ENCODE data around the gene PPP1R13B. TPM values are rescaled to one million over a fixed set of nuclear protein-coding genes. Genes with fewer than 3 reads are reported as not detected.

Gene PPP1R13B
- polyA plus RNA-seq, 2 of the 4 experiments (the other 2 are of a cell fraction): 2.2 to 2.7 TPM

GRCh38 chr14:103857256-103857655 lies 9.9 kb upstream of the PPP1R13B start (continued):
- TF ChIP-seq E2F6 (IDR thresholded peaks at IDR 0.05; ENCODE audit: borderline replicate concordance, low read depth) (no peak), RAD21 (conservative IDR thresholded peaks at IDR 0.05 in 1 of 2, IDR thresholded peaks at IDR 0.05 in 1 of 2) (no peak), POLR2A (IDR thresholded peaks at IDR 0.05; ENCODE audit: low read length) (no peak), HDAC2 (IDR thresholded peaks at IDR 0.05) (no peak), NFE2L2 (conservative IDR thresholded peaks at IDR 0.05; ENCODE audit: low read length) (no peak), PHF8 (IDR thresholded peaks at IDR 0.05; ENCODE audit: borderline replicate concordance, low read depth) (no peak), EHMT2 (IDR thresholded peaks at IDR 0.05; ENCODE audit: low read depth) (no peak), KDM1A (IDR thresholded peaks at IDR 0.05; ENCODE audit: low read depth) (no peak), HEYL (CRISPR knock-in tag; IDR thresholded peaks at IDR 0.05) (no peak), CHD4 (IDR thresholded peaks at IDR 0.05; ENCODE audit: borderline replicate concordance) (no peak)

- WGBS (ENCODE audit: missing lambda C conversion rate): 73% methylated on average over 7 of the region's 7 CpGs
- DNase-seq (ENCODE audit: low read depth in 1 of 2, low spot score in 1 of 2) (no peak), ATAC-seq (no peak), FAIRE-seq (no peak)
- ChIA-PET POLR2A (no interaction called here), CTCF (interaction anchor here (1.5 kb wide), 1 partner anchor 29 kb away, joined by 4 read pairs; no protein-coding TSS in a partner anchor)
- TF ChIP-seq CHD2 (IDR thresholded peaks at IDR 0.05; ENCODE audit: low read length, partially characterized antibody) (no peak), BHLHE40 (IDR thresholded peaks at IDR 0.05; ENCODE audit: low read depth, low read length) (no peak), PBX3 (IDR thresholded peaks at IDR 0.05) (no peak), MAZ (IDR thresholded peaks at IDR 0.05; ENCODE audit: borderline replicate concordance, low read depth, low read length) (no peak), HOXA7 (CRISPR knock-in tag; IDR thresholded peaks at IDR 0.05) (no peak), HMGXB4 (CRISPR knock-in tag; IDR thresholded peaks at IDR 0.05; ENCODE audit: borderline replicate concordance) (no peak), MYC (IDR thresholded peaks at IDR 0.05; ENCODE audit: borderline replicate concordance, low read length) (no peak)
- no peaks in the 10 kb centered on the region for H3K9me3 ChIP-seq
- H3K4me1 ChIP-seq: no peaks in the 10 kb centered on the region
- H3K4me2 ChIP-seq: no peak overlapping the region
- H3K27ac ChIP-seq: no peak overlapping the region
- H3K4me3 ChIP-seq: no peak overlapping the region
These were observed 9.2 kb upstream of the PPP1R13B start for GRCh38 chr14:103856607-103857006.

- POLR2A ChIA-PET: no interaction called here
- no peak overlapping the region for H3K4me2 ChIP-seq
- WGBS (ENCODE audit: missing lambda C conversion rate): 87% methylated on average over 8 of the region's 8 CpGs
- H3K4me3 ChIP-seq: no peak overlapping the region
- DNase-seq (ENCODE audit: low read depth in 1 of 2, low spot score in 1 of 2) (no peak), FAIRE-seq (no peak), ATAC-seq (peak in 1 of 2 experiments; percentile 48; a peak in 2 of 6 replicates)
- H3K9me3 ChIP-seq: no peaks in the 10 kb centered on the region
- TF ChIP-seq HES2 (IDR thresholded peaks at IDR 0.05) (no peak), RAD21 (conservative IDR thresholded peaks at IDR 0.05 in 1 of 2, IDR thresholded peaks at IDR 0.05 in 1 of 2) (0 out of 5 replicates have a peak, but pooled peaks of 1 of the 2 experiments have one; percentile 7)
- H3K27ac ChIP-seq: no peak overlapping the region
- no peaks in the 10 kb centered on the region for H3K4me1 ChIP-seq
- CTCF ChIA-PET: interaction anchor here (0.7 to 1.5 kb wide), 2 partner anchors 30 to 41 kb away, joined by 3 to 4 read pairs; no protein-coding TSS in a partner anchor
These were observed 8.7 kb upstream of the PPP1R13B start for GRCh38 chr14:103856105-103856504.

GRCh38 chr14:103855734-103856095 lies 8.3 kb upstream of the PPP1R13B start:
- Histone ChIP-seq H3K4me2 (no peak overlapping the region), H3K9me3 (no peaks in the 10 kb centered on the region), H3K4me1 (no peaks in the 10 kb centered on the region), H3K4me3 (no peak overlapping the region), H3K27ac (no peak overlapping the region)
- WGBS (ENCODE audit: missing lambda C conversion rate): 71% methylated on average over 6 of the region's 6 CpGs
- ChIA-PET POLR2A (no interaction called here), CTCF (interaction anchor here (0.7 to 1.9 kb wide), 3 partner anchors 30 to 54 kb away, joined by 3 to 4 read pairs (median 4); no protein-coding TSS in a partner anchor)
- no peak for ATAC-seq
- no peak for DNase-seq (ENCODE audit: low read depth in 1 of 2, low spot score in 1 of 2)
- no peak for FAIRE-seq
- TF ChIP-seq RAD21 (conservative IDR thresholded peaks at IDR 0.05 in 1 of 2, IDR thresholded peaks at IDR 0.05 in 1 of 2) (no peak), ZNF302 (CRISPR knock-in tag; IDR thresholded peaks at IDR 0.05) (no peak), HDAC2 (IDR thresholded peaks at IDR 0.05) (no peak), JUN (IDR thresholded peaks at IDR 0.05) (no peak), PHF8 (IDR thresholded peaks at IDR 0.05; ENCODE audit: borderline replicate concordance, low read depth) (no peak), HOXB13 (CRISPR knock-in tag; IDR thresholded peaks at IDR 0.05; ENCODE audit: low read depth) (no peak), ZSCAN20 (CRISPR knock-in tag; IDR thresholded peaks at IDR 0.05) (no peak), GATA3 (IDR thresholded peaks at IDR 0.05; ENCODE audit: borderline replicate concordance) (no peak), NR3C1 (IDR thresholded peaks at IDR 0.05) (no peak), FOXS1 (CRISPR knock-in tag; IDR thresholded peaks at IDR 0.05) (no peak), POLR2AphosphoS2 (conservative IDR thresholded peaks at IDR 0.05; ENCODE audit: low read length) (no peak), RCOR1 (IDR thresholded peaks at IDR 0.05; ENCODE audit: low read depth, low read length) (no peak), CEBPB (IDR thresholded peaks at IDR 0.05) (no peak)

Data from A549 (cell line).